ENCODE measurements around the gene TRIM67.
"Not testable (repeated sequence)": the region's sequence is repeated elsewhere in the genome, so short reads cannot be mapped to it uniquely, and the experiment has no call there.

The TRIM67 gene

GRCh38 chr1:231157311-231157710 lies 4.5 kb upstream of the TRIM67 start:
- no peak for DNase-seq (ENCODE audit: low read depth in 2 of 2, low spot score in 1 of 2)

GRCh38 chr1:231158141-231158540 lies 3.7 kb upstream of the TRIM67 start:
- DNase-seq (ENCODE audit: low read depth in 2 of 2, low spot score in 1 of 2), result not testable (repeated sequence)

GRCh38 chr1:231159202-231159962 lies 2.5 kb upstream of the TRIM67 start:
- no peak for DNase-seq (ENCODE audit: low read depth in 2 of 2, low spot score in 1 of 2)

- no peak for DNase-seq (ENCODE audit: low read depth in 2 of 2, low spot score in 1 of 2)
These were observed 1.7 kb upstream of the TRIM67 start for GRCh38 chr1:231159963-231160761.

- no peak for DNase-seq (ENCODE audit: low read depth in 2 of 2, low spot score in 1 of 2)
These were observed 777 bp upstream of the TRIM67 start for GRCh38 chr1:231160895-231161666.

GRCh38 chr1:231162297-231162969 lies 575 bp downstream of the TRIM67 start:
- no peak for DNase-seq (ENCODE audit: low read depth in 2 of 2, low spot score in 1 of 2)

GRCh38 chr1:231162970-231163829 lies 1.3 kb downstream of the TRIM67 start:
- DNase-seq (ENCODE audit: low read depth in 2 of 2, low spot score in 1 of 2), result no peak

GRCh38 chr1:231163830-231164427 lies 2.1 kb downstream of the TRIM67 start:
- no peak for DNase-seq (ENCODE audit: low read depth in 2 of 2, low spot score in 1 of 2)

- no peak for DNase-seq (ENCODE audit: low read depth in 2 of 2, low spot score in 1 of 2)
These were observed 3.5 kb downstream of the TRIM67 start for GRCh38 chr1:231165371-231165770.

- DNase-seq (ENCODE audit: low read depth in 2 of 2, low spot score in 1 of 2), result no peak
These were observed 4.5 kb downstream of the TRIM67 start for GRCh38 chr1:231166398-231166797.

GRCh38 chr1:231170875-231171274 lies 9.0 kb downstream of the TRIM67 start:
- DNase-seq (ENCODE audit: low read depth in 2 of 2, low spot score in 1 of 2), result no peak

- DNase-seq (ENCODE audit: low read depth in 2 of 2, low spot score in 1 of 2), result no peak
These were observed 9.9 kb downstream of the TRIM67 start for GRCh38 chr1:231171623-231172197.

GRCh38 chr1:231172411-231172810 lies 10.6 kb downstream of the TRIM67 start:
- DNase-seq (ENCODE audit: low read depth in 2 of 2, low spot score in 1 of 2), result no peak

GRCh38 chr1:231176421-231176820 lies 14.6 kb downstream of the TRIM67 start:
- DNase-seq (ENCODE audit: low read depth in 2 of 2, low spot score in 1 of 2), result no peak

- DNase-seq (ENCODE audit: low read depth in 2 of 2, low spot score in 1 of 2), result no peak
These were observed 15.4 kb downstream of the TRIM67 start for GRCh38 chr1:231177226-231177625.

- DNase-seq (ENCODE audit: low read depth in 2 of 2, low spot score in 1 of 2), result no peak
These were observed 16.1 kb downstream of the TRIM67 start for GRCh38 chr1:231177936-231178335.

- no peak for DNase-seq (ENCODE audit: low read depth in 2 of 2, low spot score in 1 of 2)
These were observed 17.1 kb downstream of the TRIM67 start for GRCh38 chr1:231178970-231179369.

GRCh38 chr1:231180034-231180433 lies 18.2 kb downstream of the TRIM67 start:
- no peak for DNase-seq (ENCODE audit: low read depth in 2 of 2, low spot score in 1 of 2)

GRCh38 chr1:231181271-231181670 lies 19.4 kb downstream of the TRIM67 start:
- no peak for DNase-seq (ENCODE audit: low read depth in 2 of 2, low spot score in 1 of 2)
